ENCODE measurements around the gene HVCN1.

DNA sequence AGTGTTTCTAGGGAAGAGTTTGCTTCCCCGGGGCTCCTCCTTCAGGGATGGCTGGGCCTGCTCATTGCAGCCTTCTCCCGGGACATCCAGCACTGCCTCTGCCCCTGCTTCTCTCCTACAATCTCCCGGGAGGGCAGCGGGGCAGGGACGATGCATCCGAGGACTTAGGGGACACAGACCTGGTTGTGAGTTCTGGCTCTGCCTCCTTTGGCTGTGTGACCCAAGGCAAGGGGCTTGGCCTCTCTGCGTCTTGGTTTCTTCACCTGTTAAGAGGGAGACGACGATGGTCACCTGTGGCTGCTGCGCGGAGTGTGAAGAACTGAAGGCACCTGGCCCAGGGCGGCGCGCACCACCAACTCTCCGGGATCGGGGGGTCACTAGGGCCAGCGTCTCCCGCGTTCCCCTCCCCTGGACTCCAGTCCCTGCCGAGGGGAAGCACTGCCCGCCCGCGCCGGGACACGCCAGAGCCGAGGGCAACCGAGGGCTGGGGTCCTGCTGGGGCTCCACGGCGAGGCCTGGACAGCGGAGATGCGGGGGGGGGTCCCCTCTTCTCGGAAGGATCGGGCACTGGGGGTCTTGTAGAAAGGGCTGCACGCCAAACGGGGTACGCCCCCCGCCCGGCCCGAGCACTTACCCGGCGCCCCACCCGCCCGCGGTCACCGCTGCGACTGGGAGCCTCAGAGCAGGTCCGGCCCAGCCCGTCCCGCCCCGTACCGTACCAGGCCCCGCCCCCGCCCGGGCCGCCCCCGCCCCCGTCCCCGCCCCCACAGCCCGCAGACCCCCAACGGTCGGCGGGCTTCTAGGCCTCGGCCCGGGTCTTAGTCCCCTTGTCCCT is at the start of gene HVCN1:
- TF ChIP-seq POLR2A (IDR thresholded peaks at IDR 0.05; ENCODE audit: low read length) (no peak), GATA1 (IDR thresholded peaks at IDR 0.05; ENCODE audit: low read depth, low read length) (no peak)

All from erythroblast (primary cell).